Measurements from ENCODE around the gene GAL3ST3.

The GAL3ST3 gene

GRCh38 chr11:66068154-66068821 lies 19.3 kb upstream of the GAL3ST3 start:
- Histone ChIP-seq H3K4me3 (ENCODE audit: low read length) (no peak overlapping the region), H2BK120ac (ENCODE audit: low read depth, low read length) (no peak overlapping the region), H3K23ac (ENCODE audit: low read length) (no peak overlapping the region), H3K9ac (ENCODE audit: low read length) (no peak overlapping the region), H3K27me3 (ENCODE audit: insufficient read depth, low read length, poor library complexity) (no peaks in the 10 kb centered on the region), H3K79me2 (ENCODE audit: control insufficient read depth, insufficient read depth, low read length) (peaks cover 12% of the 10 kb centered on the region), H4K8ac (ENCODE audit: low read depth, low read length) (no peak overlapping the region), H3K36me3 (ENCODE audit: control insufficient read depth, insufficient read depth, low read length) (peaks cover 9% of the 10 kb centered on the region), H4K5ac (ENCODE audit: low read length) (no peak overlapping the region), H2AK5ac (ENCODE audit: low read length) (no peak overlapping the region), H3K56ac (ENCODE audit: low read length) (no peak overlapping the region), H3K27ac (ENCODE audit: low read depth, low read length) (peak overlapping the region; percentile 1), H3K4me2 (ENCODE audit: low read length) (no peak overlapping the region), H3K4ac (ENCODE audit: low read depth, low read length) (no peak overlapping the region), H2BK15ac (replicated peaks; ENCODE audit: low read depth) (no peak overlapping the region), H3K4me1 (ENCODE audit: control insufficient read depth, low read depth, low read length) (peaks cover 6% of the 10 kb centered on the region), H3K18ac (ENCODE audit: low read length) (no peak overlapping the region), H3K79me1 (ENCODE audit: low read length) (peaks cover 9% of the 10 kb centered on the region), H2BK5ac (ENCODE audit: low read length) (no peak overlapping the region)
- WGBS (ENCODE audit: extremely low coverage, insufficient coverage, low lambda C conversion rate): no CpG with 5 or more reads among the region's 17 CpGs
- peak; percentile 89 for DNase-seq

- Histone ChIP-seq H2BK15ac (replicated peaks; ENCODE audit: low read depth) (no peak overlapping the region), H3K79me1 (ENCODE audit: low read length) (peaks cover 9% of the 10 kb centered on the region), H3K36me3 (ENCODE audit: control insufficient read depth, insufficient read depth, low read length) (peaks cover 14% of the 10 kb centered on the region), H2BK120ac (ENCODE audit: low read depth, low read length) (no peak overlapping the region), H3K27me3 (ENCODE audit: insufficient read depth, low read length, poor library complexity) (no peaks in the 10 kb centered on the region), H3K23ac (ENCODE audit: low read length) (no peak overlapping the region), H3K4me2 (ENCODE audit: low read length) (no peak overlapping the region), H4K5ac (ENCODE audit: low read length) (no peak overlapping the region), H3K79me2 (ENCODE audit: control insufficient read depth, insufficient read depth, low read length) (peaks cover 10% of the 10 kb centered on the region), H2AK5ac (ENCODE audit: low read length) (no peak overlapping the region), H3K9ac (ENCODE audit: low read length) (no peak overlapping the region), H3K18ac (ENCODE audit: low read length) (no peak overlapping the region), H3K4me3 (ENCODE audit: low read length) (no peak overlapping the region), H3K4me1 (ENCODE audit: control insufficient read depth, low read depth, low read length) (peaks cover 6% of the 10 kb centered on the region), H4K8ac (ENCODE audit: low read depth, low read length) (no peak overlapping the region), H3K4ac (ENCODE audit: low read depth, low read length) (no peak overlapping the region), H3K56ac (ENCODE audit: low read length) (no peak overlapping the region), H2BK5ac (ENCODE audit: low read length) (no peak overlapping the region), H3K27ac (ENCODE audit: low read depth, low read length) (no peak overlapping the region)
- no CpG with 5 or more reads among the region's 4 CpGs for WGBS (ENCODE audit: extremely low coverage, insufficient coverage, low lambda C conversion rate)
- no peak for DNase-seq
Measured at GRCh38 chr11:66067640-66068039, 18.7 kb upstream of the GAL3ST3 start.

GRCh38 chr11:66066751-66067150 lies 17.8 kb upstream of the GAL3ST3 start:
- peaks cover 7% of the 10 kb centered on the region for H3K79me2 ChIP-seq (ENCODE audit: control insufficient read depth, insufficient read depth, low read length)
- H3K27me3 ChIP-seq (ENCODE audit: insufficient read depth, low read length, poor library complexity): no peaks in the 10 kb centered on the region
- H4K8ac ChIP-seq (ENCODE audit: low read depth, low read length): no peak overlapping the region
- no peak for DNase-seq
- no peak overlapping the region for H3K27ac ChIP-seq (ENCODE audit: low read depth, low read length)
- no peak overlapping the region for H3K56ac ChIP-seq (ENCODE audit: low read length)
- H3K4me1 ChIP-seq (ENCODE audit: control insufficient read depth, low read depth, low read length): peaks cover 4% of the 10 kb centered on the region
- H2BK15ac ChIP-seq (replicated peaks; ENCODE audit: low read depth): no peak overlapping the region
- H4K5ac ChIP-seq (ENCODE audit: low read length): no peak overlapping the region
- H3K4me2 ChIP-seq (ENCODE audit: low read length): no peak overlapping the region
- H3K9ac ChIP-seq (ENCODE audit: low read length): no peak overlapping the region
- WGBS (ENCODE audit: extremely low coverage, insufficient coverage, low lambda C conversion rate): no CpG with 5 or more reads among the region's 3 CpGs
- H3K36me3 ChIP-seq (ENCODE audit: control insufficient read depth, insufficient read depth, low read length): peaks cover 14% of the 10 kb centered on the region
- H2BK5ac ChIP-seq (ENCODE audit: low read length): no peak overlapping the region
- no peak overlapping the region for H3K4me3 ChIP-seq (ENCODE audit: low read length)
- H3K23ac ChIP-seq (ENCODE audit: low read length): no peak overlapping the region
- peaks cover 8% of the 10 kb centered on the region for H3K79me1 ChIP-seq (ENCODE audit: low read length)
- H3K4ac ChIP-seq (ENCODE audit: low read depth, low read length): no peak overlapping the region
- no peak overlapping the region for H3K18ac ChIP-seq (ENCODE audit: low read length)
- H2BK120ac ChIP-seq (ENCODE audit: low read depth, low read length): no peak overlapping the region
- no peak overlapping the region for H2AK5ac ChIP-seq (ENCODE audit: low read length)

- Histone ChIP-seq H4K8ac (ENCODE audit: low read depth, low read length) (no peak overlapping the region), H2BK15ac (replicated peaks; ENCODE audit: low read depth) (no peak overlapping the region), H3K56ac (ENCODE audit: low read length) (no peak overlapping the region), H3K79me1 (ENCODE audit: low read length) (peaks cover 4% of the 10 kb centered on the region), H4K5ac (ENCODE audit: low read length) (no peak overlapping the region), H3K23ac (ENCODE audit: low read length) (no peak overlapping the region), H3K9ac (ENCODE audit: low read length) (no peak overlapping the region), H3K27ac (ENCODE audit: low read depth, low read length) (no peak overlapping the region), H3K36me3 (ENCODE audit: control insufficient read depth, insufficient read depth, low read length) (peaks cover 26% of the 10 kb centered on the region), H2BK120ac (ENCODE audit: low read depth, low read length) (no peak overlapping the region), H3K4me1 (ENCODE audit: control insufficient read depth, low read depth, low read length) (peaks cover 1% of the 10 kb centered on the region), H3K4me2 (ENCODE audit: low read length) (no peak overlapping the region), H3K4ac (ENCODE audit: low read depth, low read length) (no peak overlapping the region), H3K18ac (ENCODE audit: low read length) (no peak overlapping the region), H3K79me2 (ENCODE audit: control insufficient read depth, insufficient read depth, low read length) (no peaks in the 10 kb centered on the region), H3K4me3 (ENCODE audit: low read length) (no peak overlapping the region), H3K27me3 (ENCODE audit: insufficient read depth, low read length, poor library complexity) (no peaks in the 10 kb centered on the region), H2BK5ac (ENCODE audit: low read length) (no peak overlapping the region), H2AK5ac (ENCODE audit: low read length) (no peak overlapping the region)
- no CpG with 5 or more reads among the region's 1 CpG for WGBS (ENCODE audit: extremely low coverage, insufficient coverage, low lambda C conversion rate)
- no peak for DNase-seq
Measured at GRCh38 chr11:66064571-66064970, 15.6 kb upstream of the GAL3ST3 start.

- H3K4me2 ChIP-seq (ENCODE audit: low read length): no peak overlapping the region
- no peaks in the 10 kb centered on the region for H3K27me3 ChIP-seq (ENCODE audit: insufficient read depth, low read length, poor library complexity)
- no peak overlapping the region for H4K5ac ChIP-seq (ENCODE audit: low read length)
- H3K4me3 ChIP-seq (ENCODE audit: low read length): no peak overlapping the region
- peaks cover 32% of the 10 kb centered on the region for H3K36me3 ChIP-seq (ENCODE audit: control insufficient read depth, insufficient read depth, low read length)
- no peak overlapping the region for H3K4ac ChIP-seq (ENCODE audit: low read depth, low read length)
- no peak overlapping the region for H4K8ac ChIP-seq (ENCODE audit: low read depth, low read length)
- peaks cover 4% of the 10 kb centered on the region for H3K79me1 ChIP-seq (ENCODE audit: low read length)
- H2BK120ac ChIP-seq (ENCODE audit: low read depth, low read length): no peak overlapping the region
- no peak overlapping the region for H3K56ac ChIP-seq (ENCODE audit: low read length)
- H3K9ac ChIP-seq (ENCODE audit: low read length): no peak overlapping the region
- H3K23ac ChIP-seq (ENCODE audit: low read length): no peak overlapping the region
- no peak overlapping the region for H2BK15ac ChIP-seq (replicated peaks; ENCODE audit: low read depth)
- no CpG with 5 or more reads among the region's 2 CpGs for WGBS (ENCODE audit: extremely low coverage, insufficient coverage, low lambda C conversion rate)
- no peaks in the 10 kb centered on the region for H3K4me1 ChIP-seq (ENCODE audit: control insufficient read depth, low read depth, low read length)
- H3K18ac ChIP-seq (ENCODE audit: low read length): no peak overlapping the region
- DNase-seq: no peak
- no peak overlapping the region for H3K27ac ChIP-seq (ENCODE audit: low read depth, low read length)
- H3K79me2 ChIP-seq (ENCODE audit: control insufficient read depth, insufficient read depth, low read length): no peaks in the 10 kb centered on the region
- H2BK5ac ChIP-seq (ENCODE audit: low read length): no peak overlapping the region
- H2AK5ac ChIP-seq (ENCODE audit: low read length): no peak overlapping the region
Measured at GRCh38 chr11:66063900-66064299, 14.9 kb upstream of the GAL3ST3 start.

- Histone ChIP-seq H3K56ac (ENCODE audit: low read length) (no peak overlapping the region), H3K4me3 (ENCODE audit: low read length) (no peak overlapping the region), H3K79me2 (ENCODE audit: control insufficient read depth, insufficient read depth, low read length) (no peaks in the 10 kb centered on the region), H2BK120ac (ENCODE audit: low read depth, low read length) (no peak overlapping the region), H3K27ac (ENCODE audit: low read depth, low read length) (no peak overlapping the region), H3K4me2 (ENCODE audit: low read length) (no peak overlapping the region), H3K36me3 (ENCODE audit: control insufficient read depth, insufficient read depth, low read length) (peaks cover 34% of the 10 kb centered on the region), H3K4me1 (ENCODE audit: control insufficient read depth, low read depth, low read length) (no peaks in the 10 kb centered on the region), H3K4ac (ENCODE audit: low read depth, low read length) (no peak overlapping the region), H4K5ac (ENCODE audit: low read length) (no peak overlapping the region), H3K27me3 (ENCODE audit: insufficient read depth, low read length, poor library complexity) (no peaks in the 10 kb centered on the region), H2BK15ac (replicated peaks; ENCODE audit: low read depth) (no peak overlapping the region), H4K8ac (ENCODE audit: low read depth, low read length) (no peak overlapping the region), H2BK5ac (ENCODE audit: low read length) (no peak overlapping the region), H2AK5ac (ENCODE audit: low read length) (no peak overlapping the region), H3K23ac (ENCODE audit: low read length) (no peak overlapping the region), H3K79me1 (ENCODE audit: low read length) (peaks cover 4% of the 10 kb centered on the region), H3K9ac (ENCODE audit: low read length) (no peak overlapping the region), H3K18ac (ENCODE audit: low read length) (no peak overlapping the region)
- no peak for DNase-seq
- WGBS (ENCODE audit: extremely low coverage, insufficient coverage, low lambda C conversion rate): no CpG with 5 or more reads among the region's 2 CpGs
Measured at GRCh38 chr11:66062408-66062807, 13.4 kb upstream of the GAL3ST3 start.
